Measurements from ENCODE around the gene TOP2B. TPM values are rescaled to one million over a fixed set of nuclear protein-coding genes. Genes with fewer than 3 reads are reported as not detected.

TOP2B gene
- total RNA-seq, 1 experiment from 2014 or later, result 73.3 TPM

- no peak for DNase-seq (ENCODE audit: low read depth)
Measured at GRCh38 chr3:25563601-25564000, 101.1 kb downstream of the TOP2B start.

- DNase-seq (ENCODE audit: low read depth), result no peak
Measured at GRCh38 chr3:25558796-25559195, 105.9 kb downstream of the TOP2B start.

- DNase-seq (ENCODE audit: low read depth), result no peak
Measured at GRCh38 chr3:25558121-25558520, 106.6 kb downstream of the TOP2B start.

GRCh38 chr3:25557694-25558093 lies 107.0 kb downstream of the TOP2B start:
- DNase-seq (ENCODE audit: low read depth), result no peak

GRCh38 chr3:25556447-25556846 lies 108.3 kb downstream of the TOP2B start:
- no peak for DNase-seq (ENCODE audit: low read depth)

DNA sequence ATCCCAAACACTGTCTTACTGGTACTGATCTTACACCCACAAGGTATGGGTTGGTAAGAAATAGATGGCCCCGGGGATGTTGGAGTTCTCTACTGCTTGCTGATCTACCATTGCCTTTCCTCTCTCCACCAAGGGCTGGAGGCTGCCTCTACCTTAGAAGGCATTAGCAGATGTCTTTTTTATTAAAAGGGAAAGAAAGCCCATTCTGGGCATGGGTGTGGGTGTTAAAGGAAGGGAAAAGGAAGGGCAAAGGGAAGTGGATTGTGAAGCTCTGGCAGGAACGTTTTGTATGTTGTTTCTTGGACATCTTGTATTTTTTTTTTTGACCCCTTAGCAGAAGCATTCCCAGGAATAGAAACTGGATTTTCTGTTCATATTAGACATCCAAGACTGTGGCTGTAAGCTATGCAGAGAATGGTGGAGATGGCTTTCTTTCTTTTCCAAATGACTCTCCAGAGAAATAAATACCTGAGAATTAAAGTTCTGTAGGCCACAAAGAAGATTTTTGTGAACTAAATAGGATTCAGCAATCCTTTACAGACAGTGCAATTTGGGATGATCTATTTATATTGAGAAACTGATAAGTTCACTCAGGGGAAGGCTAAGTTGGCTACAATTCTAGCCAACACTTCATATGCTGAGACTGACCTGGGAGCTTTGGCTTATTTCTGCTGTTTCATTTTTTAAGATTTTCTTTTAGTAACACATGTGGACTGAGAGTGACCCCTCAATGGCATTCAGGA lies 108.8 kb downstream of the TOP2B start:
- DNase-seq (ENCODE audit: low read depth), result no peak

DNA sequence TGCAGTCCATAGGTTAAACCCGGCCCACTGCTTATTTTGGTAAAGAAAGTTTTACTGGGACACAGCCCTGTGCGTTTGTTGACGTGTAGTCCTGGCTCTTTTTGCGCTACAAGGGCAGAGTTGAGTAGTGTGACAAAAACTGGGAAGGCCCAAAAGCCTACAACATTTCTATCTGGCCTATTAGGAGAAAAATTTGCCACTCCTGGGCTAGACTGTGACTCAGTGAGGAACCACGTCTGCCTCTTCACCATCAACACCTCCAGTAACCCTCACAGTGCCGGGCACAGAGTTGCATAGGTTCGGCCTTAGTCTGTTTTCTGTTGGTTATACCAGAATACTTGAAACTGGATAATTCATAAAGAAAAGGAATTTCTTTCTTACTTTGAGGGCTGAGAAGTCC lies 110.3 kb downstream of the TOP2B start:
- DNase-seq (ENCODE audit: low read depth), result no peak

GRCh38 chr3:25552251-25552650 lies 112.5 kb downstream of the TOP2B start:
- no peak for DNase-seq (ENCODE audit: low read depth)

DNA sequence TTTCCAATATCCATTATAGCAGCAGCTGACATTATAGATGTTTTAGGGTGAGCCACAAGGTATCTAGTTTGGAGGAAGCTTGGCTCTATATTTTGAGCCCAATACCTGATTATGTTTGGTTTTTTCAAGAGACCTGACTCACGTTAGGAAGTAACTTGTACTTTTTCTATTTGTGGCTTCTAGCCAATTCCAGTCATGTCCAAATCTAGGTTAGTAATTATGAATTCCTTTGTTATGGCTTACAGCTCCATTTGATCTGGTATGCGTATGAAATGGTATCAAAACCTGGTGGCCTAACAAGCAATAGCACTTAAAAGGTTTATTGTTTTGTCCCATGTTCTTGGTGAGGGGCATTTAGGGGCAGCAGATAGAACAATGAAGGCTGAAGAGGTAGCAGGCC lies 115.9 kb downstream of the TOP2B start:
- DNase-seq (ENCODE audit: low read depth), result no peak

- no peak for DNase-seq (ENCODE audit: low read depth)
Measured at GRCh38 chr3:25547943-25548674, 116.6 kb downstream of the TOP2B start.

Other genes starting within 250 kb of the TOP2B start
- 4.7 and 7.1 TPM in 2 replicates for gene RARB, start 236.6 kb downstream of the TOP2B start, total RNA-seq (2014; rRNA removed; shearing (Covaris generic))
- 27.6 and 40.8 TPM in 2 replicates for gene NGLY1, start 118.5 kb upstream of the TOP2B start, total RNA-seq (2014; rRNA removed; shearing (Covaris generic))
- gene OXSM, start 125.2 kb upstream of the TOP2B start, total RNA-seq (2014; rRNA removed; shearing (Covaris generic)), result 10.6 and 33.0 TPM in 2 replicates

All from Daoy (cell line).